ENCODE data around the gene CHEK2. TPM values are rescaled to one million over a fixed set of nuclear protein-coding genes. Genes with fewer than 3 reads are reported as not detected.
"Not testable (repeated sequence)": the region's sequence is repeated elsewhere in the genome, so short reads cannot be mapped to it uniquely, and the experiment has no call there.

Gene CHEK2
- total RNA-seq, 5 donors from 2014 or later (not counting 1 experiment from before 2014, with no cell fraction given), result 5.1 to 10.0 (median 7.1) TPM

GRCh38 chr22:28769394-28770085, 27.9 kb upstream of the CHEK2 start:
- no peak overlapping the region for H3K27ac Mint-ChIP-seq
- peaks cover 11 to 13% (median 13%) of the 10 kb centered on the region in 3 donors for H3K4me1 Mint-ChIP-seq
- no peak overlapping the region for H3K27ac ChIP-seq (ENCODE audit: low read length)
- H3K36me3 ChIP-seq (ENCODE audit: control insufficient read depth in 2 of 2, extremely low read depth in 1 of 2, insufficient read depth in 1 of 2, low read length in 1 of 2), result peaks cover 0 to 4% of the 10 kb centered on the region in 2 donors
- H3K27me3 Mint-ChIP-seq, result no peaks in the 10 kb centered on the region
- CTCF ChIA-PET, result no interaction called here
- no peak overlapping the region for H3K4me3 Mint-ChIP-seq
- POLR2A ChIA-PET, result no interaction called here
- no peak overlapping the region for H3K4me3 ChIP-seq (ENCODE audit: control insufficient read depth in 1 of 2, extremely low read depth in 1 of 2, low read length in 1 of 2)
- no peak for ATAC-seq (replicated peaks in 1 of 4)
- no peaks in the 10 kb centered on the region for H3K9me3 ChIP-seq
- H3K9me3 Mint-ChIP-seq, result peaks cover 0 to 3% (median 0%) of the 10 kb centered on the region in 3 donors
- H3K27me3 ChIP-seq (replicated peaks in 1 of 2; ENCODE audit: control insufficient read depth in 2 of 2, extremely low read depth in 1 of 2, insufficient read depth in 2 of 2, low read length in 1 of 2), result no peaks in the 10 kb centered on the region
- H3K4me1 ChIP-seq (ENCODE audit: control insufficient read depth in 1 of 2, extremely low read depth in 1 of 2, insufficient read depth in 2 of 2, low read length in 2 of 2), result peaks cover 4 to 19% of the 10 kb centered on the region in 2 experiments
- no peak for DNase-seq
- H3K36me3 Mint-ChIP-seq, result peaks cover 8% of the 10 kb centered on the region
- WGBS (ENCODE audit: insufficient coverage), result 97% methylated on average over 13 of the region's 14 CpGs

DNA sequence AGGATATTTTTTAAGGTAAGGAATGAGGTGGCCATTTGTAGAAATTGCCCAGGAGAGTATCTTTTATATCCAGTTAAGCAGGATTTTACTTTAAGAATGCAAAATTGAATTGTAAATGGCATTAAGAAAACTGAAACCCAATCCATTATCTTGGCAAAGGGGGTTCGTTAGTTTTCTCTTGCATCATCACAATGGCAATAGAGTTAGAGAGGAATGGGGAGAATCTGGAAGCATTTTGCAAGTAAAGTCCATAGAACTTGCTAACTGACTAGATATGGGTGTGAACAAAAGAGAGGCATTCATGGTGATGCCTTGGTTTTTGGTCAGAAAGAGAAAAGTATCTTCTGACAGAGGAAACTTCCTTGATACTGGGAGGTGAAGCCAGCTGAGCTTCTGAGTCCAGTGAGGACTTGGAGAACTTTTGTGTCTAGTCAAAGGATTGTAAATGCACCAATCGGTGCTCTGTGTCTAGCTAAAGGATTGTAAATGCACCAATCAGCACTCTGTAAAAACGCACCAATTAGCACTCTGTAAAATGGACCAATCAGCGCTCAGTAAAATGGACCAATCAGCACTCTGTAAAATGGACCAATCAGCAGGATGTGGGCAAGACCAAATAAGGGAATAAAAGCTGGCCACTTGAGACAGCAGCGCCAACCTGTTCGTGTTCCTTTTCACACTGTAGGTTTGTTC, 27.2 kb upstream of the CHEK2 start:
- H3K4me3 ChIP-seq (ENCODE audit: control insufficient read depth in 1 of 2, extremely low read depth in 1 of 2, low read length in 1 of 2), result no peak overlapping the region
- ChIA-PET POLR2A (interaction anchor here in 1 of 2 donors (0.6 kb wide), 1 partner anchor 20 kb away, joined by 4 read pairs; no protein-coding TSS in a partner anchor), CTCF (no interaction called here)
- H3K36me3 ChIP-seq (ENCODE audit: control insufficient read depth in 2 of 2, extremely low read depth in 1 of 2, insufficient read depth in 1 of 2, low read length in 1 of 2), result no peaks in the 10 kb centered on the region
- H3K27me3 ChIP-seq (replicated peaks in 1 of 2; ENCODE audit: control insufficient read depth in 2 of 2, extremely low read depth in 1 of 2, insufficient read depth in 2 of 2, low read length in 1 of 2), result no peaks in the 10 kb centered on the region
- H3K4me3 Mint-ChIP-seq, result no peak overlapping the region
- DNase-seq (no peak), ATAC-seq (replicated peaks in 1 of 4) (no peak)
- peaks cover 2 to 12% of the 10 kb centered on the region in 2 experiments for H3K4me1 ChIP-seq (ENCODE audit: control insufficient read depth in 1 of 2, extremely low read depth in 1 of 2, insufficient read depth in 2 of 2, low read length in 2 of 2)
- no peak overlapping the region for H3K27ac Mint-ChIP-seq
- peaks cover 7 to 10% (median 10%) of the 10 kb centered on the region in 3 donors for H3K4me1 Mint-ChIP-seq
- no peaks in the 10 kb centered on the region for H3K9me3 ChIP-seq
- H3K9me3 Mint-ChIP-seq, result peaks cover 0 to 3% (median 0%) of the 10 kb centered on the region in 3 donors
- peaks cover 6% of the 10 kb centered on the region for H3K36me3 Mint-ChIP-seq
- 92% methylated on average over 5 of the region's 6 CpGs for WGBS (ENCODE audit: insufficient coverage)
- H3K27me3 Mint-ChIP-seq, result no peaks in the 10 kb centered on the region
- H3K27ac ChIP-seq (ENCODE audit: low read length), result no peak overlapping the region

DNA sequence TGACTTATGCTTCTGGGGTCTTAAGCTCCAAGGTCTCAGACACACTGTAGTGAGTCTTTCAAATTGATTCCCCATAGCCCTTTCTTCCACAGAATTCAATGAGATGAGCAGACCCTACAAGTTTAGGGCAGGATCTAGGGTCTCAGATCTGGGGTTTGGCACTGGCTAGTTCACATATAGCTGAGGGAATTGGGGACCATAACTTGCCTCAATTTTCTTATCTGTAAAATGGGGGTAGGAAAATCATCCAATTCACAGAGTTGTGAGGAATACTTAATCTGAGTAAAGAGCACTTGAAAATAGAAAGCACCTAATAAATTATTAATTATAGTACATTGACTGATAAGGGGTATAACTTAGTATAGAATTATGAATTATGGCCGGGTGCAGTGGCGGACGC, 25.0 kb upstream of the CHEK2 start:
- Mint-ChIP-seq H3K4me3 (no peak overlapping the region), H3K4me1 (no peaks in the 10 kb centered on the region), H3K27ac (no peak overlapping the region), H3K27me3 (no peaks in the 10 kb centered on the region), H3K9me3 (peaks cover 0 to 3% (median 0%) of the 10 kb centered on the region in 3 donors), H3K36me3 (no peaks in the 10 kb centered on the region)
- DNase-seq, result no peak
- H3K4me1 ChIP-seq (ENCODE audit: control insufficient read depth in 1 of 2, extremely low read depth in 1 of 2, insufficient read depth in 2 of 2, low read length in 2 of 2), result no peaks in the 10 kb centered on the region
- no peak overlapping the region for H3K4me3 ChIP-seq (ENCODE audit: control insufficient read depth in 1 of 2, extremely low read depth in 1 of 2, low read length in 1 of 2)
- ChIA-PET CTCF (no interaction called here), POLR2A (interaction anchor here in 1 of 2 donors (0.5 to 0.6 kb wide), 2 partner anchors 77 to 787 kb away, joined by 3 to 8 read pairs; partner anchors contain the start of gene THOC5)
- WGBS (ENCODE audit: insufficient coverage), result no CpG with 5 or more reads among the region's 3 CpGs
- no peaks in the 10 kb centered on the region for H3K9me3 ChIP-seq
- no peaks in the 10 kb centered on the region for H3K36me3 ChIP-seq (ENCODE audit: control insufficient read depth in 2 of 2, extremely low read depth in 1 of 2, insufficient read depth in 1 of 2, low read length in 1 of 2)
- no peaks in the 10 kb centered on the region for H3K27me3 ChIP-seq (replicated peaks in 1 of 2; ENCODE audit: control insufficient read depth in 2 of 2, extremely low read depth in 1 of 2, insufficient read depth in 2 of 2, low read length in 1 of 2)
- no peak overlapping the region for H3K27ac ChIP-seq (ENCODE audit: low read length)
- no peak for ATAC-seq (replicated peaks in 1 of 4)

- H3K4me1 Mint-ChIP-seq; H3K36me3 Mint-ChIP-seq; ATAC-seq (replicated peaks in 1 of 4); H3K27ac Mint-ChIP-seq; H3K9me3 ChIP-seq; H3K27ac ChIP-seq (ENCODE audit: low read length); H3K4me3 Mint-ChIP-seq; H3K36me3 ChIP-seq (ENCODE audit: control insufficient read depth in 2 of 2, extremely low read depth in 1 of 2, insufficient read depth in 1 of 2, low read length in 1 of 2); H3K9me3 Mint-ChIP-seq; H3K4me1 ChIP-seq (ENCODE audit: control insufficient read depth in 1 of 2, extremely low read depth in 1 of 2, insufficient read depth in 2 of 2, low read length in 2 of 2); H3K27me3 ChIP-seq (replicated peaks in 1 of 2; ENCODE audit: control insufficient read depth in 2 of 2, extremely low read depth in 1 of 2, insufficient read depth in 2 of 2, low read length in 1 of 2); H3K4me3 ChIP-seq (ENCODE audit: control insufficient read depth in 1 of 2, extremely low read depth in 1 of 2, low read length in 1 of 2); POLR2A ChIA-PET; H3K27me3 Mint-ChIP-seq; CTCF ChIA-PET; DNase-seq: not testable (repeated sequence)
- WGBS (ENCODE audit: insufficient coverage), result 84% methylated on average over 4 of the region's 4 CpGs
Observed at GRCh38 chr22:28762000-28762399, 20.4 kb upstream of the CHEK2 start.

DNA sequence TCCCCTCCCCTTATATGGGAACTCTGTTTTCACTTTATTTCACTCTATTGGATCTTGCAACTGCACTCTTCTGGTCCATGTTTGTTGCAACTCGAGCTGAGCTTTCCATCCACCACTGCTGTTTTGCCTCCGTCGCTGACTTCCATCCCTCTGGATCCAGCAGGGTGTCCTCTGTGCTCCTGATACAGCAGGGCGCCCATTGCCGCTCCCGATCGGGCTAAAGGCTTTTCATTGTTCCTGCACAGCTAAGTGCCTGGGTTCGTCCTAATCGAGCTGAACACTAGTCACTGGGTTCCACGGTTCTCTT, 19.8 kb upstream of the CHEK2 start:
- Mint-ChIP-seq H3K27me3 (no peaks in the 10 kb centered on the region), H3K27ac (no peak overlapping the region)

GRCh38 chr22:28759861-28760560, 18.4 kb upstream of the CHEK2 start:
- no peak for ATAC-seq (replicated peaks in 1 of 4)
- Histone ChIP-seq H3K4me3 (ENCODE audit: control insufficient read depth in 1 of 2, extremely low read depth in 1 of 2, low read length in 1 of 2) (no peak overlapping the region), H3K36me3 (ENCODE audit: control insufficient read depth in 2 of 2, extremely low read depth in 1 of 2, insufficient read depth in 1 of 2, low read length in 1 of 2) (no peaks in the 10 kb centered on the region), H3K27me3 (replicated peaks in 1 of 2; ENCODE audit: control insufficient read depth in 2 of 2, extremely low read depth in 1 of 2, insufficient read depth in 2 of 2, low read length in 1 of 2) (no peaks in the 10 kb centered on the region), H3K4me1 (ENCODE audit: control insufficient read depth in 1 of 2, extremely low read depth in 1 of 2, insufficient read depth in 2 of 2, low read length in 2 of 2) (no peaks in the 10 kb centered on the region), H3K9me3 (no peaks in the 10 kb centered on the region), H3K27ac (ENCODE audit: low read length) (no peak overlapping the region)
- H3K4me3 Mint-ChIP-seq, result no peak overlapping the region
- ChIA-PET CTCF (no interaction called here), POLR2A (no interaction called here)
- peaks cover 0 to 4% (median 0%) of the 10 kb centered on the region in 3 donors for H3K4me1 Mint-ChIP-seq
- H3K27ac Mint-ChIP-seq, result no peak overlapping the region
- DNase-seq, result no peak
- no peaks in the 10 kb centered on the region for H3K9me3 Mint-ChIP-seq
- WGBS (ENCODE audit: insufficient coverage), result no CpG with 5 or more reads among the region's 3 CpGs
- no peaks in the 10 kb centered on the region for H3K27me3 Mint-ChIP-seq
- peaks cover 7% of the 10 kb centered on the region for H3K36me3 Mint-ChIP-seq

More for the DNA sequence above, 19.8 kb upstream of the CHEK2 start:
- no peak for ATAC-seq (replicated peaks in 1 of 4)
- Mint-ChIP-seq H3K9me3 (no peaks in the 10 kb centered on the region), H3K4me3 (no peak overlapping the region), H3K36me3 (peaks cover 3% of the 10 kb centered on the region), H3K4me1 (peaks cover 0 to 4% (median 0%) of the 10 kb centered on the region in 3 donors)
- H3K36me3 ChIP-seq (ENCODE audit: control insufficient read depth in 2 of 2, extremely low read depth in 1 of 2, insufficient read depth in 1 of 2, low read length in 1 of 2), result no peaks in the 10 kb centered on the region
- POLR2A ChIA-PET, result no interaction called here
- H3K27ac ChIP-seq (ENCODE audit: low read length), result no peak overlapping the region
- no peaks in the 10 kb centered on the region for H3K9me3 ChIP-seq
- DNase-seq, result no peak
- CTCF ChIA-PET, result interaction anchor here in 1 of 2 donors (0.6 kb wide), 3 partner anchors 12 to 24 kb away, joined by 3 read pairs; no protein-coding TSS in a partner anchor
- no peak overlapping the region for H3K4me3 ChIP-seq (ENCODE audit: control insufficient read depth in 1 of 2, extremely low read depth in 1 of 2, low read length in 1 of 2)
- H3K4me1 ChIP-seq (ENCODE audit: control insufficient read depth in 1 of 2, extremely low read depth in 1 of 2, insufficient read depth in 2 of 2, low read length in 2 of 2), result no peaks in the 10 kb centered on the region
- no peaks in the 10 kb centered on the region for H3K27me3 ChIP-seq (replicated peaks in 1 of 2; ENCODE audit: control insufficient read depth in 2 of 2, extremely low read depth in 1 of 2, insufficient read depth in 2 of 2, low read length in 1 of 2)
- WGBS (ENCODE audit: insufficient coverage), result 97% methylated on average over 3 of the region's 10 CpGs

Data from T-cell (primary cell).